Mesodermal cell (in vitro differentiated cells): Measurements from ENCODE around the gene SERPINA3.

ENCODE experiments used
- H3K27ac ChIP-seq: 2 replicates; pipeline ENCODE4 v1.7.0; 2013; ENCODE audit warnings: mild to moderate bottlenecking, low read depth, low read length, moderate library complexity; ENCODE audit not compliant: severe bottlenecking
- H3K36me3 ChIP-seq: 2 replicates; pipeline ENCODE4 v1.7.1; 2013; ENCODE audit warnings: mild to moderate bottlenecking, low read length, moderate library complexity; ENCODE audit not compliant: control insufficient read depth, insufficient read depth
- H3K4me1 ChIP-seq: one replicate; pipeline ENCODE4 v1.7.1; 2013; ENCODE audit warnings: mild to moderate bottlenecking, low read length; ENCODE audit not compliant: insufficient read depth, control insufficient read depth, poor library complexity, severe bottlenecking
- H3K4me3 ChIP-seq: 2 replicates; pipeline ENCODE4 v1.7.0; 2013; ENCODE audit warnings: low read length, control low read depth, mild to moderate bottlenecking; ENCODE audit not compliant: insufficient read depth, poor library complexity, severe bottlenecking; ENCODE audit errors: extremely low read depth
- H3K9me3 ChIP-seq: 2 replicates; pipeline ENCODE4 v1.7.1; 2013; ENCODE audit warnings: mild to moderate bottlenecking, low read length, moderate library complexity; ENCODE audit not compliant: control insufficient read depth
- WGBS, 2 experiments: methylation state at CpG; one replicate each; pipeline ENCODE4 v1.1.5; 2013; ENCODE audit warnings: missing lambda C conversion rate in 2 of 2; ENCODE audit not compliant: insufficient coverage in 2 of 2; 5-methylcytosine and 5-hydroxymethylcytosine counted together

Gene SERPINA3

GRCh38 chr14:94659256-94659655, 47.1 kb downstream of the SERPINA3 start:
- no CpG with 5 or more reads among the region's 1 CpG for WGBS, 2 experiments
- H3K27ac ChIP-seq: no peak overlapping the region
- H3K4me3 ChIP-seq: no peak overlapping the region
- no peaks in the 10 kb centered on the region for H3K9me3 ChIP-seq
- no peaks in the 10 kb centered on the region for H3K36me3 ChIP-seq
- H3K4me1 ChIP-seq: no peaks in the 10 kb centered on the region

- H3K27ac ChIP-seq: no peak overlapping the region
- H3K36me3 ChIP-seq: no peaks in the 10 kb centered on the region
- H3K4me3 ChIP-seq: no peak overlapping the region
- H3K4me1 ChIP-seq: no peaks in the 10 kb centered on the region
- H3K9me3 ChIP-seq: no peaks in the 10 kb centered on the region
- WGBS, 2 experiments: 100% methylated on average over 1 of the region's 2 CpGs; no CpG with 5 or more reads in 1 of the 2 experiments
Measured at GRCh38 chr14:94659901-94660300, 47.7 kb downstream of the SERPINA3 start.

DNA sequence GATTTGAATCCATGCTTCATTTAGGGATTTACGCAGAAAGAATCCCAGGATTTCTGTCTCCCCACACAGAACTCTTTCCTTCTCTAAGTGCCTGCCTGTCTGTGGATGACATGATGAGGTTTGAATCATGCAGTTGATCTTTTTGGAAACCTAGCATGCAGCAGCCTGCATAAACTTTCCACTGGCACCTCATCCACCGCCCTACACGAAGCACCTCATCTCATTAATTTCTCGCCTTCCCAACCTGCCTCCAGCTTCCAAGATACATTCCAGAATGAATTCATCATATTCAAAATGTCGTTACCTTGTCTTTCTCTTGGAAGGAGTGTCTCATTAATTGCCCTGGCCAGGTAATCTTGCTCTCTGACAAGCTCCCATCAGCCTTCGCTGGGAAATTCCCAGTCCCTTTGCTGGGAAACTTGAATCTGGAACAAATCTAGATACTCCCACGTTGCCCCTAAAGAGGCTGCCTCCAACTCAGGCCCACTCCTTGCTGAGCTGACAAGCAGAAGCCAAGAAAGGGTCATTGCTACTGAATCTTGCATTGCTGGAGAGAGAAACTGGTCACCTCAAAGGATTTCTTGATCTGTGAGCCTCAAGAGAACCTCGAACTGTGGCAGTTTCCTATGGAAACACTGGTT, 48.2 kb downstream of the SERPINA3 start:
- Histone ChIP-seq H3K36me3 (no peaks in the 10 kb centered on the region), H3K4me1 (no peaks in the 10 kb centered on the region), H3K27ac (no peak overlapping the region), H3K4me3 (no peak overlapping the region), H3K9me3 (no peaks in the 10 kb centered on the region)
- 83 to 88% methylated on average over 7 of the region's 8 CpGs for WGBS, 2 experiments

DNA sequence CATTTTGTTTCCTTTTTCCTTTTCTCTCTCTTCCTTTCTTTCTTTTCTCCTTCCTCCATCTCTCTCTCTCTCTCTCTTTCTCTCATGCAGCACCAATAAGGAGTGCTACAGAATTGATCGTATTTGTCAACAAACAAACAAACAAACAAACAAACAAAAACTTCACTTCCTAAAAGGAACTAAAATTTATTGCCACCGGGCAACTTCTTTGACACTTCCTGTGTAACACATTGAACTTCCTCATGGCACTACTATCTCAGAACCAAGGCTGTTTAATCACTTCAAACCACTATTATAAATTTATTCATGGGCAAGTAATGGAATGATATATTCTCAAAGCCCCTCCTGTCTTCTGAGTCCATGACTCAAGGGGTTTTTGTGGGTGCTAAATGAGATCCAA, 51.3 kb downstream of the SERPINA3 start:
- H3K4me1 ChIP-seq: no peaks in the 10 kb centered on the region
- H3K4me3 ChIP-seq: no peak overlapping the region
- no peaks in the 10 kb centered on the region for H3K36me3 ChIP-seq
- 90 to 94% methylated on average over 1 to 2 of the region's 2 CpGs for WGBS, 2 experiments
- no peaks in the 10 kb centered on the region for H3K9me3 ChIP-seq
- H3K27ac ChIP-seq: no peak overlapping the region

- H3K9me3 ChIP-seq: no peaks in the 10 kb centered on the region
- H3K4me1 ChIP-seq: no peaks in the 10 kb centered on the region
- no peaks in the 10 kb centered on the region for H3K36me3 ChIP-seq
- no peak overlapping the region for H3K27ac ChIP-seq
- 94 to 98% methylated on average over 9 of the region's 11 CpGs for WGBS, 2 experiments
- H3K4me3 ChIP-seq: no peak overlapping the region
Measured at GRCh38 chr14:94663965-94664704, 51.9 kb downstream of the SERPINA3 start.

GRCh38 chr14:94665121-94665520, 52.9 kb downstream of the SERPINA3 start:
- 100% methylated on average over 2 of the region's 4 CpGs; no CpG with 5 or more reads in 1 of the 2 experiments for WGBS, 2 experiments
- Histone ChIP-seq H3K4me3 (no peak overlapping the region), H3K27ac (no peak overlapping the region), H3K9me3 (no peaks in the 10 kb centered on the region), H3K4me1 (no peaks in the 10 kb centered on the region), H3K36me3 (no peaks in the 10 kb centered on the region)

GRCh38 chr14:94665544-94665943, 53.4 kb downstream of the SERPINA3 start:
- Histone ChIP-seq H3K27ac (no peak overlapping the region), H3K4me1 (no peaks in the 10 kb centered on the region), H3K4me3 (no peak overlapping the region), H3K36me3 (no peaks in the 10 kb centered on the region), H3K9me3 (no peaks in the 10 kb centered on the region)
- WGBS, 2 experiments: no CpG with 5 or more reads among the region's 2 CpGs

GRCh38 chr14:94670692-94671285, 58.6 kb downstream of the SERPINA3 start:
- Histone ChIP-seq H3K4me1 (no peaks in the 10 kb centered on the region), H3K27ac (no peak overlapping the region), H3K36me3 (no peaks in the 10 kb centered on the region), H3K9me3 (no peaks in the 10 kb centered on the region), H3K4me3 (no peak overlapping the region)
- 88 to 91% methylated on average over 8 to 9 of the region's 11 CpGs for WGBS, 2 experiments

GRCh38 chr14:94671870-94672444, 59.8 kb downstream of the SERPINA3 start:
- 88 to 97% methylated on average over 5 to 7 of the region's 7 CpGs for WGBS, 2 experiments
- Histone ChIP-seq H3K9me3 (no peaks in the 10 kb centered on the region), H3K4me3 (no peak overlapping the region), H3K27ac (no peak overlapping the region), H3K36me3 (no peaks in the 10 kb centered on the region), H3K4me1 (no peaks in the 10 kb centered on the region)

DNA sequence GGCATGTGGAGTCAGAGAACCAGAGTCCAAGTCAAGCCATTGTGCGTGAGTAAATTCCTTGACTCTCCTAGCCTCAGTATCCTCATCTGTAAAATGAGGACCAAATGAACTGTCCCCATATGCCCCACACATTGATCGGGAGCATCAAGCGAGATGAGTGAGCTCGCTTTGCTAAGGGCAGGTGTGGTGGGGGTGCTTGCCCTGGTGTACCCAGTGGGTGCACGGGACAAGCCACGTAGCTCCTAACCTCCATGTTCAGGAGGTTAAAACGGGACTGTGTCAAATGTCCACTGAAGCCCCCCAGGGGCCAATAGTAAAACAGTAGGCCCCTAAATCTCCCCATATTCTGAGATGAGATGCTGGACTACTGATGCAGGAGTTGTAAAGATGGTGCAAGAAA, 60.9 kb downstream of the SERPINA3 start:
- no peak overlapping the region for H3K27ac ChIP-seq
- no peaks in the 10 kb centered on the region for H3K9me3 ChIP-seq
- H3K4me3 ChIP-seq: no peak overlapping the region
- no peaks in the 10 kb centered on the region for H3K36me3 ChIP-seq
- 94 to 98% methylated on average over 4 to 6 of the region's 7 CpGs for WGBS, 2 experiments
- no peaks in the 10 kb centered on the region for H3K4me1 ChIP-seq
